DMS79 treated with DMSO at 0.1 percent for 48 hours (cell line): Measurements from ENCODE around the gene ZNF296.

Experiments used
- DNase-seq: peaks from one replicate; lab custom pipeline; 2025; lab: John Stamatoyannopoulos, UW

Gene ZNF296

DNA sequence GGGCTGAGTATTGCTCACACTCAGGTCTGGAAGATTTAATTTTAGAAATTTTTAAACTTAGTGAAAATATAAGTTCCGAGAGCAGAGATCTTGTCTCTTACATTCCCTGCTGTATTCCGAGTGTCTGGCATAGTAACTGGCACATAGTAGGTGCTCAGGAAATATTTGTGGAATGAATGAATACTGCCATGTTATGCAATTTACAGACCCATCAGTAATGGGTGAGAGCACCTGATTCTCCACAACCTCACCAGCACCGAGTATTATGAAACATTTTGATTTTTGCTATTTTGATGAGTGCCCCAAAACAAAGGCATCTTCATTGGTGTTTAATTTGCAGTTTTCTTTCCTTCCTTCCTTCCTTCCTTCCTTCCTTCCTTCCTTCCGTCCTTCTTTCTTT, 53.2 kb downstream of the ZNF296 start:
- DNase-seq, result no peak

DNA sequence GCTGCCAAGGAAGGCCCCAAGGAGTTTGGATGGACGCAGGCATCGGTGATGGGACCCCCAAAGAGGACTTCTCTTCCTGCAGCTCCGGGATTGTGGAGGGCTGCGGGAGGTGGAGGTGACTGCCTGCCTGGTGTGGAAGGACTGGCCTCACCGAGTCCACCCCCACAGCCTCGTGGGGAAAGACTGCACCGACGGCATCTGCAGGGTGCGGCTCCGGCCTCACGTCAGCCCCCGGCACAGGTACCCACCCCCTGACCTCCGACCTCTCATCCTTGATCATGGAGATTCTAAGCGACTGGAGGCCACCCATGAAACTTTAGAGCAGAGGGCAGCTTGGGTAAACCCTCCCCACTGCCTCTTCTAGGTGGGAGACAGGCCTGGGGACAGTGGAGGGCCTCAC, 54.3 kb downstream of the ZNF296 start:
- DNase-seq, result no peak
